IPS DF 6.9 (cell line): ENCODE results near the gene RABGAP1L.
"Not testable (repeated sequence)": the region's sequence is repeated elsewhere in the genome, so short reads cannot be mapped to it uniquely, and the experiment has no call there.

Experiments used
- DNase-seq: peaks from one replicate; pipeline ENCODE4 v3.0.0-alpha.2; 2013; ENCODE audit warnings: low read depth, low spot score
- H3K27ac ChIP-seq: one replicate; pipeline ENCODE4 v1.5.1; 2013; ENCODE audit warnings: low read length, control low read depth
- H3K27me3 ChIP-seq: 2 replicates; pipeline ENCODE4 v1.6.1; 2013; ENCODE audit warnings: mild to moderate bottlenecking, low read length; ENCODE audit not compliant: control insufficient read depth, insufficient read depth
- H3K36me3 ChIP-seq: 2 replicates; pipeline ENCODE4 v1.6.1; 2013; ENCODE audit warnings: low read length; ENCODE audit not compliant: control insufficient read depth, insufficient read depth
- H3K4me1 ChIP-seq: 2 replicates; pipeline ENCODE4 v1.6.1; 2013; ENCODE audit warnings: low read length; ENCODE audit not compliant: control insufficient read depth, insufficient read depth
- H3K4me3 ChIP-seq: 2 replicates; pipeline ENCODE4 v1.5.1; 2013; ENCODE audit warnings: mild to moderate bottlenecking, low read length
- H3K9me3 ChIP-seq: 2 replicates; pipeline ENCODE4 v1.6.1; 2013; ENCODE audit warnings: low read length, inconsistent platforms; ENCODE audit not compliant: control insufficient read depth, insufficient read depth
- WGBS: extraction: QIAGEN DNeasy Blood & Tissue Kit; methylation state at CpG from one replicate; pipeline ENCODE4 v1.1.7; 2013; ENCODE audit warnings: mixed read lengths, missing lambda C conversion rate; ENCODE audit not compliant: insufficient read length, insufficient coverage; 5-methylcytosine and 5-hydroxymethylcytosine counted together

RABGAP1L gene

DNA sequence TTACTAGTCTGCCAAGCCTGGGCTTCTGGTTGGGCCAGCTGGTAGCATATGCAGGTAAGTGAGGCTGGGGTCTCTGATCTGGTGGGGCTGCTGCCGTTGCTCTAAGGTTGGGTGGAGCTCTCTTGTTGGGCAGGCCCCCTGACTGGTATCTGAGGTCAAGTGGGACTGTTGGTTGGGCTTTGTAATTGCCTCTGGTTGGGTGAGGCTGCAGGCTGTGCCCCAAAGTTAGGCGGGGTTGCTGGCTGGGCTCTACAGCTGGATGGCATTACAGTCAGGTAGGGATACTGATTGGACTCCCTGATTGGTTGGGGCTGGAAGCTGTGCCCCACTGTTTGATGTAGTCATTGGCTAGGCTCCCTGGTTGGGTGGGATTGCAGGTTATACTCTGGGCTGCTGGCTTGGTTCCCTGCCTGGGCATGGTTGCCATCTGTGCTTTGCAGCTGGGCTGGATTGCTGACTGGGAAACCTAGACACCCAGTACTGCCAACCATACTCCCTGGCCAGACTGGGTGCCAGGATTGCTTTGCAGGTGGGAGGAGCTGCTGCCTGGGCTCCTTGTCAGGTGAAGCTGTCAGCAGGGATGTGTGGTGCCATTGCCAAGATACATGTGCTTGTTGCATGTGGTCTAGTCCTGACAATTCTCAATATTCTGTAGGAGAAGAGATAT, 130.5 kb downstream of the RABGAP1L start:
- H3K4me3 ChIP-seq, result no peak overlapping the region
- no peaks in the 10 kb centered on the region for H3K9me3 ChIP-seq
- DNase-seq, result no peak
- H3K36me3 ChIP-seq, result no peaks in the 10 kb centered on the region
- WGBS, result no CpG with 5 or more reads among the region's 2 CpGs
- no peak overlapping the region for H3K27ac ChIP-seq
- H3K27me3 ChIP-seq, result no peaks in the 10 kb centered on the region
- no peaks in the 10 kb centered on the region for H3K4me1 ChIP-seq

GRCh38 chr1:174291059-174291458, 131.7 kb downstream of the RABGAP1L start:
- Histone ChIP-seq H3K27me3 (no peaks in the 10 kb centered on the region), H3K4me3 (no peak overlapping the region), H3K27ac (no peak overlapping the region), H3K36me3 (no peaks in the 10 kb centered on the region), H3K4me1 (no peaks in the 10 kb centered on the region), H3K9me3 (no peaks in the 10 kb centered on the region)
- DNase-seq, result no peak

DNA sequence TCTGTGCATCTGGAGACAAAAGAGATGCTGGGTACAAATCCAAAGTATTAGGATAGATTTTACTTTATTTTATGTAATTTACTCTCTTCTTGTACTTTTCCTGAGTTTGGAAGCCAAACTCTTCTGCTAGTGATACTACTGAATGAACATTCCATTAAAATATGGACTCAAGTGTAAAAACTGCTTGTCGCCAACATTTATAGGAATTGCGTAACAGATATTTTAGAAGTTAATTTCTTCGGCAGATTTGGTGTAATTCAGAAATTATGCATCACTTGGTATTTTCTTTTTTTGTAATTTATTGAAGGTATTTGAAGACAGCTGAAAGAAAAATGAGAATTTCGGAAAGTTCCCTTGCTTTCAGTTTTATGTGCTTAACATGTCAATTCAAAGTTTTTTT, 137.0 kb downstream of the RABGAP1L start:
- H3K4me3 ChIP-seq, result no peak overlapping the region
- WGBS, result no CpG with 5 or more reads among the region's 4 CpGs
- H3K4me1 ChIP-seq, result no peaks in the 10 kb centered on the region
- peaks cover 3% of the 10 kb centered on the region for H3K9me3 ChIP-seq
- H3K36me3 ChIP-seq, result no peaks in the 10 kb centered on the region
- DNase-seq, result no peak
- H3K27ac ChIP-seq, result no peak overlapping the region
- no peaks in the 10 kb centered on the region for H3K27me3 ChIP-seq

DNA sequence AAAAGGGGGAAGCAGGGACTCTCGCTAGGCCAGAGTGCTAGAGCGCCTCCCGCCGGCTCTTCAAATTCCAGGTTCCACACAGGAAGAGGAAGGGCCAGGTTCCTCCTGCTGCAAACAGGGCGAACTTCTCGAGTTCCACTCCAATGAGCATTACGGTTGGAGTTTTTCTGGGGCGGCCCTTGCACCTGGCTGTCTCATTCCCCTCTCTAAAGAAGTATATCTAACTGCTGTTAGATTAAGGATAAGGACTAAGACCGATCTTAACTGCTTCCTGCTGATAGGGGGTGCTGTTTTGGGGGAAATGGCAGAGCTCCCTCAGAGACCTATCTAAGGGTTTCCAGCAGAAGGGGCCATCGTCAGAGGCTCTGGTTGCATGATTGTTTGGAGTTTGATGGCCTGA, 138.0 kb downstream of the RABGAP1L start:
- no peak for DNase-seq
- no peaks in the 10 kb centered on the region for H3K27me3 ChIP-seq
- H3K4me1 ChIP-seq, result no peaks in the 10 kb centered on the region
- no CpG with 5 or more reads among the region's 10 CpGs for WGBS
- peaks cover 3% of the 10 kb centered on the region for H3K9me3 ChIP-seq
- no peaks in the 10 kb centered on the region for H3K36me3 ChIP-seq
- H3K27ac ChIP-seq, result no peak overlapping the region
- no peak overlapping the region for H3K4me3 ChIP-seq

- Histone ChIP-seq H3K27me3 (no peaks in the 10 kb centered on the region), H3K4me3 (no peak overlapping the region), H3K9me3 (peaks cover 3% of the 10 kb centered on the region), H3K27ac (no peak overlapping the region), H3K4me1 (no peaks in the 10 kb centered on the region), H3K36me3 (no peaks in the 10 kb centered on the region)
- DNase-seq, result no peak
- no CpG with 5 or more reads among the region's 5 CpGs for WGBS
Observed at GRCh38 chr1:174301295-174302077, 142.2 kb downstream of the RABGAP1L start.

GRCh38 chr1:174308604-174309003, 149.3 kb downstream of the RABGAP1L start:
- Histone ChIP-seq H3K4me1 (no peaks in the 10 kb centered on the region), H3K4me3 (no peak overlapping the region), H3K27me3 (no peaks in the 10 kb centered on the region), H3K36me3 (no peaks in the 10 kb centered on the region), H3K9me3 (no peaks in the 10 kb centered on the region), H3K27ac (no peak overlapping the region)
- DNase-seq, result no peak

GRCh38 chr1:174309490-174309889, 150.2 kb downstream of the RABGAP1L start:
- Histone ChIP-seq H3K27me3 (no peaks in the 10 kb centered on the region), H3K4me3 (no peak overlapping the region), H3K27ac (no peak overlapping the region), H3K9me3 (no peaks in the 10 kb centered on the region), H3K36me3 (no peaks in the 10 kb centered on the region), H3K4me1 (no peaks in the 10 kb centered on the region)
- no peak for DNase-seq

DNA sequence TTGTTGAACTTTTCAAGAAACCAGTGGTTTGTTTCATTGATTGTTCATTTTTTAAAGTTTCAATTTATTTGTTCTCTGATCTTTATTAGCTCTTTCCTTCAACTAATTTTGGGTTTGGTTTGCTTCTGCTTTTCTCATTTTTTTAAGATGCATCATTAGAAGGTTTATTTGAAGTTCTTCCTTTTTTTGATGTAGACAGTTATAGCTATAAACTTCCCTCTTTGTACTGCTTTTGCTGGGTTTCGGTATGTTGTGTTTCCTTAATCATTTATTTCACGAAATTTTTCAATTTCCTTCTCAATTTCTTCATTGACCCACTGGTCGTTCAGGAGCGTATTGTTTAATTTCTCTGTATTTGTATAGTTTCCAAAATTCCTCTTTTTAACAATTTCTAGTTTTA, 155.1 kb downstream of the RABGAP1L start:
- no CpG with 5 or more reads among the region's 4 CpGs for WGBS
- no peak for DNase-seq
- Histone ChIP-seq H3K27ac (no peak overlapping the region), H3K4me1 (no peaks in the 10 kb centered on the region), H3K9me3 (no peaks in the 10 kb centered on the region), H3K36me3 (no peaks in the 10 kb centered on the region), H3K4me3 (no peak overlapping the region), H3K27me3 (no peaks in the 10 kb centered on the region)

DNA sequence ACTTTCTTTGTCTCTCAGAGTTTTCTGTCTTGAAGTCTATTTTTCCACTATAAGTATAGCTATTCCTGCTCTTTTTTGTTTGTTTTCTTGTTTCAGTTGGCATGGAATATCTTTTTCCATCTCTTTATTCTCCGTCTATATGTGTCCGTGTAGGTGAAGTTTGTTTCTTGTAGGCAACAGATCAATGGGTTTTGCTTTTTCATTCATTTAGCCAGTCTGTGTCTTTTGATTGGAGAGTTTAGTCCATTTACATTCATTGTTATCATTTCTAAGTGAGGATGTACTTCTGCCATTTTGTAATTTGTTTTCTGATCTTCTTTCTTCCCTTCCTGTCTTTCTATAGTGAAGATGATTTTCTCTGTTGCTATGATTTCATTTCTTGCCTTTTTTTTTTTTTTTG, 155.9 kb downstream of the RABGAP1L start:
- no peaks in the 10 kb centered on the region for H3K9me3 ChIP-seq
- no CpG with 5 or more reads among the region's 2 CpGs for WGBS

DNA sequence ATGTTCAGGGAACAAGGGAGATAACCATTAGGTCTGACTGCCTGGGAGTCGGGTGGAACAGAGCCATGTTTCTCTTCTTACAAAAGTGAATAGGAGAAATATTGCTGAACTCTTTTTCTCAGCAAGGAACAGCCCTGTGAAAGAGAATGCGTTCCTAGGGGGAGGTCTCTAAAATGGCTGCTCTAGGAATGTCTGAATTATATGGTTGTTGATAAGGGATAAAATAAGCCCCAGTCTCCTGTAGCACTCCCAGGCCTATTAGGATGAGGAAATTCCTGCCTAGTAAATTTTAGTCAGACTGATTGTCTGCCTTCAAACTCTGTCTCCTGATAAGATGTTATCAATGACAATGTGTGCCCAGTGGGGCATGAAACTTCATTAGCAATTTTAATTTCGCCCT, 161.6 kb downstream of the RABGAP1L start:
- DNase-seq, H3K9me3 ChIP-seq, H3K27ac ChIP-seq, H3K27me3 ChIP-seq, H3K4me1 ChIP-seq, H3K4me3 ChIP-seq, H3K36me3 ChIP-seq: not testable (repeated sequence)
- no CpG with 5 or more reads among the region's 3 CpGs for WGBS

More for the DNA sequence above, 155.9 kb downstream of the RABGAP1L start:
- Histone ChIP-seq H3K27ac (no peak overlapping the region), H3K4me3 (no peak overlapping the region), H3K36me3 (no peaks in the 10 kb centered on the region), H3K27me3 (no peaks in the 10 kb centered on the region), H3K4me1 (no peaks in the 10 kb centered on the region)
- no peak for DNase-seq
